ENCODE measurements around the gene SHPK.
A peak's percentile ranks its signal among the peaks of the same experiment; 100 is the strongest.

SHPK gene

DNA sequence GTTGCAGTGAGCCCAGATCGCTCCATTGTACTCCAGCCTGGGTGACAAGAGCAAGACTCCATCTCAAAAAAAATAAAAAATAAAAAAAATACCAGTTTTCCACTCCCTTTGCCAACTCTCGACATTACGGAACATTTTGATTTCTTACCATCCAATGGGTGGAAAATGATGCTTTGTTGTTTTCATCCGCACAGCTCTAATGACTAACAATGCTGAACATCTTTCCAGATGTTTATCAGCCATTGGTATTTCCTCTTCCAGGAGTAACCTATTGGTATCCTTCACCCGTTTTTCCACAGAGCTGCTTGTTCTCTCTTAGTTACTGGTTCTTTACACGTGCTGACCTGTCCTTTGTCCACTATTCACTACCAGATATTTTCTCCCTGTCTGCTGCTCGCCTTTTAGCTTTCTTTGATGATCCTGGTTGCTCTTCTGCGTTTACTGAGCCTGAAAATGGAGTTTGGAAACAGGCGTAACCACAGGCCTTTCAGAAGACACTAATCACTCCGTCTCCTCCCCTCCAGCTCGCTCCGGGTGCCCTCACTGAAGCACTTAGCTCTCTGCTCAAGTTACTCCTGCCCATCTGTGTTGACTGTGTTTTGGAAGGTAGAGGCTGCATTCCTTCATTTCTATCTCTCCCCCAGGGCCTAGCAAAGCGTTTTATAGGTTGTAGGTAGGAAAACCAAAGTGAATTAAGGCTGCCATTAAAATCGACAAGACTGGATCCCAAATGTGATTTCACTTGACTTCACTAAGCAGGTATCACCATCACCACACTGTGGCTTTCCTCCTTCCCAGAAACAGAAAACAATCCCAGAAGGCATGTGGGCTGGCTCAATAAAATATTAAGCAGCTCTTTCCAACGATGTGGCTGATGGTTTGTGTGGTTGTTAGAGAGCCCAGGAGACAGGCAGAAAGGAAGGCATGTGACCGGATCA, 8.9 kb downstream of the SHPK start:
- no peak for DNase-seq (ENCODE audit: low spot score)

DNA sequence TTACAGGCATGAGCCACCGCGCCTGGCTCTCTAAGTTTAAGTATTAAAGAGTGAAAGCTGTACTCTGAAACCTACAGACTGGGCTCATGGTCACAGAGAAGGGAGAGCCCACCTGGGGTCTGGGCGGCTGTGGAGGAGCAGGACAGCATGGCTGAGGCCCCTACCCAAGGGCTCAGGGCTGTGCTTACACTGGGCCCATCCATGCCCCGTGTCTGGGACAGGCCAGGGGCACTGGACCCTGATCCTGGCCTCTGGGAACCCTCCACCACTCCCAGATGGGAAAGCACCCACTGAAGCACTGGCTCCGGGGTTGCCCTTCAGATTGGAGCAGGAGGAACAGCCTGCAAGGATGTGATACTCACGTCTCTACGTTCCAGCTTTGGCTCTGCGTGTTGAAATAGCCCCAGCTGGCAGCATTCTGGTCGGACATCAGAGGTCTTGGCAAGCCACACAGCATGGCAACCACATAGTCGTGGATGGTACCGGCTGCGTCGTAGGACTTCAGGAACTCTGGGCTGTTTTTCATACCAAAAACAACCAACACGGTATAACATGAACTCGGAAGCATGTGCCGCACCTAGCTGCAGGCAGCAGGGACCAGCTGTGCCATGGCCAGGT, 13.0 kb downstream of the SHPK start:
- DNase-seq (ENCODE audit: low spot score): no peak

DNA sequence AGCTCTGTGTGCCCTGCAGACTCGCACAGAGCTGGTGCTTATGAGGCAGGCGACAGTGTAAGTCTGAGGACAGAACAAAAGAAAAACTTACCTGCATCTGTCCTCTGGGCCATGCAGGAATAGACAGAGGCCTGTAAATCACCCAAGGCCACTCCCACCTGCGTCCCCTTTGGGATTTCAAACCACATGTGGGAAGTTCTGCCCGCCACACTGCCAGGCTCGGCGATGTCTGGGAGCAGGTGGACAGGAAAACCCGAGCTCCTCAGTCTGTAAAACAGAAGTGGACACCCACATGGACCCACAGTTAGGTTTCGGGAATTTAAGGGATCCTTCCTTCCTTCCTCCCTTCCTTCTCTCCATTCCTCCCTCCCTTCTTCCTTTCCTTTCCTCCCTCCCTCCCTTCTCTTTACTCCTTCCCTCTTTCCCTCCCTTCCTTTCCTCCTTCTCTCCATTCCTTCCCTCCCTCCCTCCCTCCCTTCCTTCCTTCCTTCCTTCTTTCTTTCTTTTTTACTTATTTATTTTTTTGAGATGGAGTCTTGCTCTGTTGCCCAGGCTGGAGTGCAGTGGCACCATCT, 14.8 kb downstream of the SHPK start:
- no peak for DNase-seq (ENCODE audit: low spot score)

DNA sequence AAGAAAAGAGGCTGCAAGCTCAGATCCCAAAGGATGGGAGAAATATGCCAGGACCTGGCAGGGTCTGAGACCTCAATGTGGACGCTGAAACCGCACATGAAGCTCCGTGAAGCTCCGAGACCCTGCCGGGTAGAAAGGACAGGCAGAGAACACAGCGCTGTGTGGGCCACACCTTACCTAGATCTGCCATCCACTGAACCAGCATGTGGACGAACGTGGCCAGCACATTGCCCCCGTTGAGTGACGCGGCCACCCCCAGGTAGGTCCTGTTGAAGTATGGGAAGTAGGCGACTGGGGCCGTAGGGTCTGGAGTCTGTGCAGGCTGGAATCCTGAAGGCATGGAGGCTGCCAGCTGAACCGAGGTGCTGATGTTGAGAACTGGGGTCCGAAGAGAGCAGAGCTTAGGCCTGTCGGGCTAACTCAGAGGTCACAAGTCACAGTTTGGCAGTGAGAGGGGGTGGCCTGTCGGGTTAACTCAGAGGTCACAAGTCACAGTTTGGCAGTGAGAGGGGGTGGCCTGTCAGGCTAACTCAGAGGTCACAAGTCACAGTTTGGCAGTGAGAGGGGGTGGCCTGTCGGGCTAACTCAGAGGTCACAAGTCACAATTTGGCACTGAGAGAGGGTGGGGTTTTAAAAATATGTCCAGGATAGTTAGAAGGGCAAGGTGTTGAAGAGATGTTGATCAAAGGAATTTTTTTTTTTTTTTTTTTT, 20.7 kb downstream of the SHPK start:
- no peak for DNase-seq (ENCODE audit: low spot score)

DNA sequence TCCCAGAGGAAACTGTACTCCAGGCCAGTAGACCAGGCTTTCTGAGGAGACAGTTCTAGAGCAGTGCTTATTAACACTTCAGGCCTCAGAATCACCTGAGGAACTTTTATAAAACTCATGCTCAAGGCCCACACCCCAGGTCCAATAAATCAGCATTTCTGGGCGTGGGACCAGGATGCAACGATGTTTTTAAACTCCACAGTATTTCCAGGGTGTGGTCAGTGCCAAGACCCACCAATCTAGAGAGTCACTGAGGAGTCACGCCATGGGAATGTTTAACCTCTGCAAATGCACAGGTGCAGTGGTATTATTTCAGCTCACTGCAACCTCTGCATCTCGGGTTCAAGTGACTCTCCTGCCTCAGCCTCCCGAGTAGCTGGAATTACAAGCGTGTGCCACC, 22.9 kb downstream of the SHPK start:
- no peak for DNase-seq (ENCODE audit: low spot score)

DNA sequence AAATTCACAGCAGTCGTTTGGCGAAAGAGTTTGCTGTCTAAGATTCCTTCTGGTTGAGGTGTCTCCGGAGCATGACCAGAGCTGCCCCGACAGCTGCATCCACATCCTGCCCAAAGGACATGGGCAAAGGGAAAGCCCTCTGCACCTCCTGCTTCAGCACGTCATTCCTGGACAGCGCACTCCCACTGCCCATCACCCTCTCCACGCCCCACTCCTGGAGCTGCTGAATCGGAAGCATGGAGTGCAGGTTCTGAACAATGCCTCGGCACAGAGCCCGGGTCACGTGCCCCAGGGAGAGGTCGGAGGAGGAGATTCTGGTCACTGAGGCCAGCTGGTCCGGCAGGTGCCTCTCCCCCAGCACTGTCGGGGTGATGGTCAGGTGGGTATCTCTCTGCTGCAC, 25.5 kb downstream of the SHPK start:
- DNase-seq (ENCODE audit: low spot score): no peak

DNA sequence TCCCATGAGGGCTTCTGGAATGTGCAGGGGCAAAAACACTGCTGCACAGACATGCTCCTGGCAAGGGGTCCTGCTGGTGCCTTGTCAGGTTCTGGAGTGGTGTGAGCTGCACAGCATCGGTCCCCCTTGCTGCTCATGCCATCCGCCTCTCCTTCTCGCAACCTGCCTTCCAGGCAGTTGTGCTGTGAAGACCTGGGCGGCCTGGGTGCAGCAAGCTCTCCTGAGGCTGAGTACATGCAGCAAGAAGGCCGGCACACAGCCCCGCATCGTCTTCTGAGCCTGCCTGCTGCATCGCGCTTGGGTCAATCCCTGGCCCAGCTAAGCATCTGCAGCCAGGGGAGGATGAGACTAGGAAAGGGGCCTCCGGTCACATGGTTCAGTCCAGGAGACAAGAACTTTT, 26.4 kb downstream of the SHPK start:
- DNase-seq (ENCODE audit: low spot score): no peak

DNA sequence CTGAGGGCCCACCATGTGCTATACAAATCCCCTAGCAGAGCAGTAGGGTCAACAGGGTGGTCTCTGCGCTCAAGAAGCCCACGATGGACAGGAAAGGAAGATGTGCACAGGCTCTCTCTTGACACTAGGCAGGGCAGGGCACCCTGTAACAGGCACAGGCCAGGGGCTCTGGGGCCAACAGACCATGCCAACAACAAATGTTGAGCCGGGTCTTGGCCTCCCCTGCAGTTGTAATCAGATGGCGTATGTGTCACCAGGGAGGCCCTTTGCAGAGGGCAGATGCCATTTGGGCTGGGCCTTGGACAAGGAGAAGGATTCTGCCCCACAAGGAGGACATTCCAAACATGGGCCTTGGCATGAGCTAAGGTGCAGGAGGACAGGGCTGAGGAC, 32.2 kb downstream of the SHPK start:
- no peak for DNase-seq (ENCODE audit: low spot score)

DNA sequence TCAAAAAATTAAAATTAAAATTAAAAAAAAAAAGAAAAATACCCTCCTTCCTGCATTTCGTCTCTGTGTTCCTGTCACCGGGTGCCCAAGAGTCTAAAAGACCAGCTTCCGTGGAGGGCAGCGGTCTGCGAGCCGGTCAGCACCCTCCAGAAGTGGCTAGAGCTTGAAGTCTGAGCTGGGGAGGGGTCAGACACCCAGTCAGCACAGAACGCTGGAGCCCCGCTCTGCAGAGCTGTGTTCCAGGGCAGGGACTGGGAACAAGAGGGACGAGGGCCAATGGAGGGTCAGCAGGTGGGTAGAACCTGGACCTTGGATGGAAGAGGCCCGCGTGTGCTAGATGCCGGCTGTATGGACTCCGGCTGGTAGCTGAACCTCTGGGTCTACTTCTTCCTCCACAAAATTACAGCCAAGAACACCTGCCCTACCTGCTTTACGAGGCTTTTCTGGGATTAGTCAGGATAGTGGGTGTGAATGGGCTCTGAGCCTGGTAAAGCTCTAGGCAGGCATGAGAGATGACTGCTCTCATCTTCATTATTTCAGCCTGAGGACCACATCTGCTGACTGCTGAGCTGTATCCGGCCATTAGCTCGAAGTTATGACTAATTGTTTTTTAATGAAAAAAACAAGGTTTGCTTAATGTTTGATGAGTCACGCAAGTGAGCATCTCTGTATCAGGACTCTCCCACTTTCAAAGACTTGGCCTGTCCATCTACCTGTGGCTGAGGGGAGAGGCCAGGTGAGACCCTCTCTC, 32.8 kb downstream of the SHPK start:
- DNase-seq (ENCODE audit: low spot score): no peak

DNA sequence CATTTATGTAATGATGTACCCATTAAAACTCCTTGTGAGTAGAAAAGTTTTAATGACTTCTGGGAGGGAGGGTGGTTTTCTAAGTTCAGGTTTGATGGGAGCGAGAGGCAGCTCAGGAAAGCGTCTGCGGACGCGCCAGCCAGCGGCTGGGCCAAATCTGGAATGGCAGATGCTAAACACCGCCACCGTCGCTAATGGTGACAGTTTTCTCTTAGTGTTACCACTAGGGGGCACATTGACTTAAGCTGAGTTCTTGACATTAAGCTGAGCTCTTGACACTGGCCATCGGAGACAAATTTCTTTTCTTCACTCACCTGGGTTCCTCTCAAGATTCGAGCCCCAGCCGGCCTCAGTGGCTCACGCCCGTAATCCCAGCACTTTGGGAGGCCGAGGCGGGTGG, 33.6 kb downstream of the SHPK start:
- DNase-seq (ENCODE audit: low spot score): peak; percentile 52

DNA sequence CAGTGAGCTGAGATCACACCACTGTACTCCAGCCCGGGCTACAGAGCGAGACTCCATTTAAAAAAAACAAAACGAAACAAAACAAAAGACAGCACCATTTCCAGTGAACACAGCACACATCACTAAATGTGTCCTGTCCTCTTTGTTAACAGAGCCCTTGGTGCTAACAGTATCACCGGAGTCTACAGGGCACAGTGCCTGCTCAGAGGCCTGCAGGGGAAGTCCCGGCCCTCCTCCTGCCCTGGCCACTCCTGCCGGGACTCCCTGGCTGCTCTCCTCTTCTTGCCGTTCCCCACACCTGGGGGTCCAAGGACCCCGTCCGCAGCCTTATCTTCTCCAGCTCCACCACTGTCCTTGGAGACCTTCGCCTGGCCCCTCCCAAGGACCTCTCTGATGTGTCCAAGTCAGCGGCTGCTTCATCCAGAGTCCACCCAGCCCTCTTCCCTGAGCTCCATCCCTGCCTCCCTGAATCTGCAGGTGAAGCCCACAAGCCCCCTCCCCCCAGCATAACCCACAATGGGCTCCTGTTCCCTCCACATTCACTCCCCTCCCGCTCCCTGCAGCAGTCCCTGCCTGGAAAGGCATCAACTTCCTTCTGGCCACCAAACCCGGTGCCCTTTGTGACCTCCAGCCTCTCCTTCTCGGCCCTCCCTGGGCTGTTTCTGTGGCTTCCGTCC, 35.4 kb downstream of the SHPK start:
- DNase-seq (ENCODE audit: low spot score): no peak

DNA sequence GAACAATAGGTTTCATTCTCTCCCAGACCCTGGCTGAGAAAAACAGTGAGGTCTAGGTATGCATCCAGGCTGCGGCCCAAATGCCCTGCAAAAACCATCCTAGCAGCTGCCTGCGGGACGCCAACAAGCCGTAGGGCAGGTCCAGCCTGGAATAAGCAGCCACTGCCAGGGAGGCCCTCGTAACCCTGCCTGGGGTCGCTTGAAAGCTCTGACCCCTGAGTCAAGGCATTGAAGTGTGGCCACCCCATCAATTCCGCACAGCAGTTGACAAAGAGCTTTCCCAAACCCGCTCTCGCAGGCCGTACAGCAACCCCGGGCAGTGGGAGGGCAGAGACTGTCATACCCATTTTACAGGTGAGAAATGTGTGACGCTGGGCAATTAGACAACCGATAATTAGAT, 38.0 kb downstream of the SHPK start:
- no peak for DNase-seq (ENCODE audit: low spot score)

DNA sequence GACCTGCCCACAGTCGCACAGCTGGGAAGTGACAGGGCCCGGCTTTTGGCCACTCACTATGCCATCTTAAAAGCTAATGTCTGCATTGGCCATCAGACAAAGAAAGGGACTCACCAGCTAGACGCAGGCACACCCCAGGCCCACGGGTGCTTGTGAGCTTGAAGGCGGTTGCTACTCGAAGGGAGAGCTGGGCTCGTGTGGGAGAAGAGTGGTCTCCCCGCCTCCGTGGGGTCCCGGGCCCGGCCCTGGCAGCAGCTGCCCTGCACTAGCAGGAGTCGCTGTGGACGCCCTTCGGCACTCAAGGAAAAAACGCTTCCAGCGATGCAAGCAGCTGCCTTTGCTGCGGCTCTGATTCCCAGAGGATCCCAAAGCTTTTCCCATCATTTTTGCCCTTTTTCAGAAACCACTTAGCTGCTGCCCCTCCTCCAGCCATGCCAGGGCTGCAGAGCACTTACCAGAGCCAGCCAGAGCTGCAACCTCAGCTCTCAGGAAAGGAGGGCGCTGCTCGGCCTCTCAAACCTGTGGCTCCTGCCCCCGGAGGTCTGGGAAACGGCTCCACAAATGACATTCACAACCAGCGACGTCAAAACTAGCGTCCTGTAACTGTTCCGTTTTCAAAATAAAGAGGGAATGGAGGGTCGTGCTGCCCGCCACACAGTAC, 39.1 kb downstream of the SHPK start:
- DNase-seq (ENCODE audit: low spot score): no peak

DNA sequence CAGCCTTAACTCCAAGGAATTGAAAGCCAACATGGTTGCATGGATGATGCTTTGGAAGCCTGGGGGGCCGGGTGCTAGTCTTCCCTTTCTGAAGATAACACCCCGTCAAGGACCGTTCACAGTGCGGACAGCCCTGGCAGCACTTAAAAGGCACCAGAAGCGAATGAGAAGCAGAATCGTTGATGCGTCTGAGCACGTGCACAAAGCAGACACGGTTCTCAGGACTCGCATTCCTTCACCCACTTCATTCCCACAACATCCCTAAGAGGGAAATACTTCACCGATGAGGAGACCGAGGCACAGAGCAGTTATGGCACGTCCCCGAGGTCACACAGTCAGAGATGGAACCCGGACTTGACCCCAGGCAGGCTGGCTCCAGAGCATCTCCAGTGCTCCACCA, 41.1 kb downstream of the SHPK start:
- no peak for DNase-seq (ENCODE audit: low spot score)

DNA sequence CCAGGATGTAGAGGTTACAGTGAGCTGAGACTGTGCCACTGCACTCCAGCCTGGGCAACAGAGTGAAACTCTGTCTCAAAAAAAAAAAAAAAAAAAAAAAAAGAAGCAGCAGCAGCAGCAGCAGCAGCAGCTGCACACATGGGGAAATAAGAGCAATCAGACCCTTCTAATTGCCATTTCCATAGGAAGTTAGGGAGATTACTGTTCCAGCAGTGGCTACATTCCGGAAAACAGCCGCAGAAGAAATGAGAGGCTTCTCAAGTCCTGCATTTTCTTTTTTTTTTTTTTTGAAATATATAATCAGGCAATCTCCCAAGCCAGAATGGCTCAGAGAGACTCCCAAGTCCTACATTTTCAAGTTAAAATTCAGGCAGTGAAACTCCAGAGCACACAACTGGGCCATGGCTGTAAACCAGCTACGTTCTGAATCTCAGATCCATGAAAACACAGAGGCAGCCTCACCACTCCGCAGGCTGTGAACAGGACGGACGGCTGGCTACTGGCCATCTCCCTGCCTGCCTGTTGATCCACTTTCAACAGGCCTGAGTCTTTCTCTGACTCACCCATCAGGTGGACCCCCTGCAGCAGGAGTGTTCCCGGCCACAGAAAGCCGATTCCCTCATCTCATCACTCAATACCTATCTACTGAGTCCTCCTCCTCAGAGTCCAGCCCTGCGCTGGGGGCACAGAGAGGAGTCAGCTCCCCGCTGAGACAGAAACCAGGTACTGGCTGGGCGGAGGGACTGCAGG, 41.8 kb downstream of the SHPK start:
- DNase-seq (ENCODE audit: low spot score): no peak

DNA sequence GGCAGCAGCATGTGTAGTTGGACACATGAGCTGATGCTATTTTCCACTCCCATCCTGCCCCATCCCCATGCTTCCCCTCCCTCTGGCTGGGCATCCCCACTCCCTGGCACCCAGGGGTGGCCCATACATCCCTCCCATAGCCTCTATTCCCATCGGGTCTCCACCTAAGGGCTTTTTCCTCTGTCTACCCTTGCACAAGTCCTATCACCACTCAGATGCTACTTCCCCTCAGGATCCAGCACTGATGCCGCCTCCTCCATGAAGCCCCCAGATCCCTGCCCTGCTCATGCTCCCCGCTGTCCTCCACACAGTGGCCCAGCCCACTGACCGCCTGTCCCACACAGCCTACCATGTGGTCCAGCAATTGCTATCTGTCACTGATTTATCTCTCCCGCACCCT, 42.7 kb downstream of the SHPK start:
- DNase-seq (ENCODE audit: low spot score): no peak

DNA sequence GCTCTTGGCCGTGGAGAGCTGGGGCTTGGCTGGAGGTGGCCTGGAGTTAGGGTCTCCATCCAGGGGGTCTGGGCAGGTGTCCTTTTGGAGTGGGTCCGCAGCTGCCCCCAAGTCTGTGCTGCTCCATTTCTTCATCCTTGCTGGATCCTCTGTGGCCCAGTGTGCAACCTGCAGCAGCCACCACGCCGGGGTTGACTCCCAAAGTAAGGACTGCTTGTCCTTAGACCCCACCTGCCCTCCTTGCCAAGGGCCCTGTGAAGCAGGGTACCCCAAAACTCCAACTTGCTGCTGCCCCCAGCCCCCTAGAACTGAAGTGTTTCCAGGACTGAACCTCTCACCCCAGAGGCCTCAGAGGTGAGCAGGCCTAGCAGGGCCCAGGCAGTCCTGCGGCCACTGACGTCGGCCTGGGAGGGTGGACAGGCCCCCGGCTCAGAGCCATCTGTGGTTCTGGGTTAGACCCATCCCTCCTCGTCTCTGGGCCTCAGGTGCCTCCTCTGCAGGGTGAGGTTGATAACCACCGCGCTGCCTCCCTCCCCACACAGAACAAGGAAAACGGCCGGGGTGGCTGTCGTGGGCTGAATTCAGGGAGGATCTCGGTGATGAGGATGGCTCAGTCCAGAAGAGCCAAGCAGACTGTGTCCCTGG, 43.7 kb downstream of the SHPK start:
- DNase-seq (ENCODE audit: low spot score): no peak

DNA sequence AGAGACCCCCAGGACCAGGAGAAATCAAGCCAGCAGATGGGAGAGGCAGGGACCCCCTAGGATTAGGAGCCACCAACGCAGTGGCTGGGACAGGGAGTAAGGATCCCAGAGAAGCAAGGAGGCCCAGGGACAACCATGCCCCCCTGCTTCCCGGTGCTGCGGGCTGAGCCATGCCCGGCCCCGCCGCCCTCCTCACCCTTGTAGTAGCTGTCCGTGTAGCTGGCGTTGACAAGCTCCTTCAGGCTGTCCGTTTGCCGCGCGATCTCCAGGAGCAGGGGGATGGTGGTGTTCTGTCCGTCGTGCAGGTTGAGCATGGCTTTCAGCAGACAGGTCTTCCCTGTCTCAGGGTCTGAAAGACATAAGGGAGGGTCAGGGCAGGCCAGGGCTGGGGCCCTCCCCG, 45.3 kb downstream of the SHPK start:
- DNase-seq (ENCODE audit: low spot score): no peak

DNA sequence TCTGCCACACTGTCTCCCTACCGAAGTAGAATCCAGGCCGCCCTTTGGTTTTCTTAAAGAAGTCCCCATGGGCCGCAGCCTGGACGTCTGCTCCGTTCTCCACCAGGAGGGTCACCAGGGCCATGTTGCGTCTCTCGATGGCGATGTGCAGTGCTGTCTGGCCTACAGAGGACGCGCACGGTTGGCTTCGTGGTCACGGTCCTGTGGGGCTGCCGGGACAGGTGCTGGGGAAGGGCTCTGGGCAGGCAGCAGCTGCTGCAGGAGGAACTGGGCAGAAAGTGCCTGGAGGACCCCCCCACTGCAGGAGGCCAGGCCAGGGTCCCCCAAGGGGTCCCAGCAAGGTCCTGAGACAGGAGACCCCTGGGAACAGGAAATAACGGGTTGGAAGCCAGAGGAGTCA, 45.8 kb downstream of the SHPK start:
- peak; percentile 20 for DNase-seq (ENCODE audit: low spot score)

DNA sequence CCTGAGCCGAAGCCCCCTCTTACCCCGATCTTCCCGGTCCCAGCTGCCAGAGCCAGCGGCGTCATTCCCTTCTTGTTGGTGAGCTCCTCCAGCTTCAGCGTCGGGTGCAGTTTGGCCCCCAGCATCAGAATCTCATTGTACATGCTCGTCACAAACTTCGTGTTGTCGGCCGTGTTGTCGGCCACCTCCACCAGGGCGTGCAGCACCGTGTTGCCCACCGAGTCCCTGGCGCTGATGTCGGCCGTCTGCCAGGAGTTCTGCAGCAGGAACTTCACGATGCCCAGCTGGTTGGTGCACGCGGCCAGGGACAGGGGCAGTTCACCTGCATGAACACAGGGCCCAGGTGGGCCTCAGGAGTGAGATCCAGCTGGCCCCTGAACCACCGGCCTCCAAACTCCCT, 46.3 kb downstream of the SHPK start:
- DNase-seq (ENCODE audit: low spot score): no peak

Data from NAMALWA (cell line).